CD14-positive monocyte (primary cell): ENCODE data around the gene COPG2. TPM values are rescaled to one million over a fixed set of nuclear protein-coding genes. Genes with fewer than 3 reads are reported as not detected.

Source experiments
- DNase-seq, 3 donors: peaks; one replicate each; pipeline ENCODE4 v3.0.0-alpha.2; 2011 to 2022
- H2AFZ ChIP-seq: 2 replicates; pipeline ENCODE4 v1.6.0; 2012; ENCODE audit warnings: mild to moderate bottlenecking, low read depth, low read length, inconsistent platforms; ENCODE audit not compliant: insufficient read depth, poor library complexity, severe bottlenecking
- H3K27ac ChIP-seq, 2 donors: 1 replicate in 1 of 2; 2 replicates in 1 of 2; pipeline ENCODE4 v1.5.1; 2012 to 2013; ENCODE audit warnings: low read length in 2 of 2, control low read depth in 1 of 2, inconsistent platforms in 1 of 2, low read depth in 1 of 2, mild to moderate bottlenecking in 1 of 2
- H3K27me3 ChIP-seq, 2 donors: one replicate each; pipeline versions ENCODE4 v1.6.0 to v1.6.1; 2011 to 2013; ENCODE audit warnings: low read length in 2 of 2; ENCODE audit not compliant: control insufficient read depth in 2 of 2, insufficient read depth in 2 of 2
- H3K36me3 ChIP-seq, 2 donors: replicated peaks in 1 of 2; 1 replicate in 1 of 2; 2 replicates in 1 of 2; pipeline versions ENCODE4 v1.5.1 to v1.6.1; 2012 to 2013; ENCODE audit warnings: low read length in 2 of 2, control low read depth in 1 of 2, inconsistent platforms in 1 of 2, mild to moderate bottlenecking in 1 of 2; ENCODE audit not compliant: insufficient read depth in 2 of 2, control insufficient read depth in 1 of 2
- H3K4me1 ChIP-seq, 2 donors: 1 replicate in 1 of 2; 2 replicates in 1 of 2; pipeline versions ENCODE4 v1.5.1 to v1.6.1; 2012 to 2013; ENCODE audit warnings: low read length in 2 of 2, control low read depth in 1 of 2, inconsistent platforms in 1 of 2, mild to moderate bottlenecking in 1 of 2, moderate library complexity in 1 of 2; ENCODE audit not compliant: insufficient read depth in 2 of 2, control insufficient read depth in 1 of 2
- H3K4me2 ChIP-seq: replicated peaks from 2 replicates; pipeline ENCODE3; 2012; ENCODE audit warnings: low read length, moderate library complexity, mild to moderate bottlenecking; ENCODE audit not compliant: poor library complexity, severe bottlenecking; ENCODE audit errors: extremely low read depth
- H3K4me3 ChIP-seq, 3 experiments: fragments of 200-600 bp in 1 of 3; sonication (generic) in 1 of 3; replicated peaks in 1 of 3; 1 replicate in 2 of 3; 2 replicates in 1 of 3; pipeline ENCODE4 v1.5.1; 2011 to 2013; ENCODE audit warnings: low read length in 3 of 3, mild to moderate bottlenecking in 3 of 3, control low read depth in 2 of 3, low read depth in 2 of 3, inconsistent platforms in 1 of 3, moderate library complexity in 1 of 3
- H3K79me2 ChIP-seq: 2 replicates; pipeline ENCODE4 v1.6.0; 2012; ENCODE audit warnings: mild to moderate bottlenecking, control low read depth, inconsistent platforms, low read length, moderate library complexity; ENCODE audit not compliant: insufficient read depth
- H3K9ac ChIP-seq: 2 replicates; pipeline ENCODE4 v1.6.0; 2017; ENCODE audit warnings: low read length, mild to moderate bottlenecking; ENCODE audit not compliant: insufficient read depth, poor library complexity, severe bottlenecking
- H3K9me3 ChIP-seq, 2 donors: replicated peaks in 1 of 2; 1 replicate in 1 of 2; 2 replicates in 1 of 2; pipeline versions ENCODE4 v1.5.1 to v1.6.1; 2012 to 2013; ENCODE audit warnings: low read length in 2 of 2, control low read depth in 1 of 2; ENCODE audit not compliant: control insufficient read depth in 1 of 2, insufficient read depth in 1 of 2
- H4K20me1 ChIP-seq: 2 replicates; pipeline ENCODE4 v1.6.0; 2012; ENCODE audit warnings: mild to moderate bottlenecking, low read length, control low read depth, moderate library complexity; ENCODE audit not compliant: insufficient read depth
- H3K27ac Mint-ChIP-seq, 7 donors: one replicate each; pipeline ENCODE4 v1.8.0; 2020; ENCODE audit warnings: mild to moderate bottlenecking in 7 of 7, mixed read lengths in 7 of 7, moderate library complexity in 6 of 7, inconsistent platforms in 2 of 7
- H3K27me3 Mint-ChIP-seq, 3 donors: one replicate each; pipeline ENCODE4 v1.8.0; 2021 to 2022; ENCODE audit warnings: low read depth in 3 of 3, mild to moderate bottlenecking in 3 of 3, mixed read lengths in 3 of 3, moderate library complexity in 3 of 3, inconsistent platforms in 1 of 3
- H3K36me3 Mint-ChIP-seq, 2 donors: one replicate each; pipeline ENCODE4 v1.8.0; 2020; ENCODE audit warnings: mixed read lengths in 2 of 2, inconsistent platforms in 1 of 2, mild to moderate bottlenecking in 1 of 2
- H3K4me1 Mint-ChIP-seq: one replicate; pipeline ENCODE4 v1.8.0; 2020; ENCODE audit warnings: mild to moderate bottlenecking, mixed read lengths
- H3K4me3 Mint-ChIP-seq, 2 donors: one replicate each; pipeline ENCODE4 v1.8.0; 2020; ENCODE audit warnings: mild to moderate bottlenecking in 2 of 2, mixed read lengths in 2 of 2, moderate library complexity in 1 of 2
- H3K9me3 Mint-ChIP-seq, 7 donors: one replicate each; pipeline ENCODE4 v1.8.0; 2020 to 2022; ENCODE audit warnings: mixed read lengths in 7 of 7, mild to moderate bottlenecking in 6 of 7, moderate library complexity in 6 of 7, inconsistent platforms in 2 of 7
- WGBS: methylation state at CpG from one replicate; pipeline ENCODE4 v1.1.5; 2013; ENCODE audit warnings: missing lambda C conversion rate; ENCODE audit not compliant: insufficient coverage; 5-methylcytosine and 5-hydroxymethylcytosine counted together
- intact Hi-C, 2 donors: fragments of 100-400 bp; cut with micrococcal nuclease; formaldehyde crosslinking; loops; one replicate each; pipeline versions ENCODE4 v1.15.0 to v1.15.1; 2023
- polyA plus RNA-seq, 3 donors: library from polyadenylated mRNA; depleted of rRNA in 1 of 3; unstranded in 2 of 3; stranded (reverse) in 1 of 3; fragments of 300-500 nt in 2 of 3; fragments of >200 nt in 1 of 3; fragmentation: Illumina TruSeq in 2 of 3; gene quantifications; 1 replicate in 2 of 3; 2 replicates in 1 of 3; pipeline ENCODE4 v1.2.3, GENCODE V29; 2012 to 2021
- small RNA-seq: library from RNA; depleted of rRNA; stranded (forward); fragments of <200 nt; gene quantifications from one replicate; pipeline ENCODE3, GENCODE V24; 2012; ENCODE audit warnings: low read depth; ENCODE audit not compliant: insufficient read length
- TF ChIP-seq, protein P1 (sequence below): fragments of 200-600 bp; IDR thresholded peaks from one replicate; pipeline ENCODE4 v1.8.0; 2022; ENCODE audit warnings: antibody characterized with exemption, mild to moderate bottlenecking

Gene COPG2
- polyA plus RNA-seq, 3 donors, result 2.7 to 10.3 (median 9.6) TPM

DNA sequence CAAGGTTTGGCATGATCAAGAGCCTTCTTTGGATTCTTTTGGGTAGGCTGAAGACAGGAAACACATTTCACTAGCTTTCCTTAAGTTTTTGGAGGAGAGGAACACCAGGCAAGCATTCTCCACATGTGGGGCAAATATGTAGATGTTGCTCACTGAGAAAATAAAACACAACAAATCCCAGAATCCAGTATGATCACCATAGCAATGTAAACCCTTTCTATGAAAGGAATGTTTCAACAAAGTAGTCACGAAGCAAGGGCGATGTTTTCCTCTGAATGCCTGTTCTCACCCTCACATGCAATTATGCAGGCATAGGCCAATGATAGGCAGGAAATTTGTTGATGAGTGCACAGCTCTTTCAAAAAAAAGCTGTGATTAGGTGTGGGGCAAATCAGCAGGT lies 207.3 kb downstream of the COPG2 start:
- WGBS, result no CpG with 5 or more reads among the region's 2 CpGs
- Histone ChIP-seq H3K36me3 (no peaks in the 10 kb centered on the region), H3K27me3 (no peaks in the 10 kb centered on the region), H3K9me3 (peaks cover 6 to 7% of the 10 kb centered on the region in 2 donors), H3K79me2 (no peaks in the 10 kb centered on the region), H3K27ac (no peak overlapping the region), H2AFZ (no peak overlapping the region), H4K20me1 (no peaks in the 10 kb centered on the region), H3K4me1 (no peaks in the 10 kb centered on the region), H3K4me2 (no peak overlapping the region), H3K9ac (no peak overlapping the region), H3K4me3 (no peak overlapping the region)
- Mint-ChIP-seq H3K9me3 (peaks cover 5 to 15% (median 11%) of the 10 kb centered on the region in 7 donors), H3K4me3 (no peak overlapping the region), H3K4me1 (peaks cover 7% of the 10 kb centered on the region), H3K27ac (no peak overlapping the region), H3K27me3 (peaks cover 0 to 3% (median 1%) of the 10 kb centered on the region in 3 donors), H3K36me3 (peaks cover 0 to 1% of the 10 kb centered on the region in 2 donors)
- no peak for DNase-seq
- intact Hi-C loops, result no loop called here
- TF ChIP-seq, protein P1, sequence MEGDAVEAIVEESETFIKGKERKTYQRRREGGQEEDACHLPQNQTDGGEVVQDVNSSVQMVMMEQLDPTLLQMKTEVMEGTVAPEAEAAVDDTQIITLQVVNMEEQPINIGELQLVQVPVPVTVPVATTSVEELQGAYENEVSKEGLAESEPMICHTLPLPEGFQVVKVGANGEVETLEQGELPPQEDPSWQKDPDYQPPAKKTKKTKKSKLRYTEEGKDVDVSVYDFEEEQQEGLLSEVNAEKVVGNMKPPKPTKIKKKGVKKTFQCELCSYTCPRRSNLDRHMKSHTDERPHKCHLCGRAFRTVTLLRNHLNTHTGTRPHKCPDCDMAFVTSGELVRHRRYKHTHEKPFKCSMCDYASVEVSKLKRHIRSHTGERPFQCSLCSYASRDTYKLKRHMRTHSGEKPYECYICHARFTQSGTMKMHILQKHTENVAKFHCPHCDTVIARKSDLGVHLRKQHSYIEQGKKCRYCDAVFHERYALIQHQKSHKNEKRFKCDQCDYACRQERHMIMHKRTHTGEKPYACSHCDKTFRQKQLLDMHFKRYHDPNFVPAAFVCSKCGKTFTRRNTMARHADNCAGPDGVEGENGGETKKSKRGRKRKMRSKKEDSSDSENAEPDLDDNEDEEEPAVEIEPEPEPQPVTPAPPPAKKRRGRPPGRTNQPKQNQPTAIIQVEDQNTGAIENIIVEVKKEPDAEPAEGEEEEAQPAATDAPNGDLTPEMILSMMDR, result no peak

DNA sequence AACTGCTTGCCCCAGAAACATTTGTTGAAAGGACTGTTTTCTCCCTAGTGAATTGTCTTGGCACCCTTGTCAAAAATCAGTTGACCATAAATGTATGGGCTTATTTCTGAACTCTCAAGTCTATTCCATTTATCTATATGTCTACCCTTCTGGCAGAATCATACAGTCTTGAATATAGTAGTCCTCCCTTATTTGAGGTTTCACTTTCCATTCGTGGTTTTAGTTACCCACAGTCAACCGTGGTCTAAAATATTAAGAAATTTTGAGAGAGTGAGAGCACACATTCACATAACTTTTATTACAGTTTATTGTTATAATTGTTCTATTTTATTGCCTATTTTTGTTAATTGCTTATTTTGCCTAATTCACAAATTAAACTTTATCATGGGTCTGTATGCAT lies 210.3 kb downstream of the COPG2 start:
- no peak overlapping the region for H3K9ac ChIP-seq

More for the DNA sequence above, 210.3 kb downstream of the COPG2 start:
- TF ChIP-seq, protein P1, result no peak
- Histone ChIP-seq H3K9me3 (peaks cover 6 to 7% of the 10 kb centered on the region in 2 donors), H3K79me2 (no peaks in the 10 kb centered on the region), H3K27ac (peak overlapping the region in 1 of 2 donors; percentile 44), H3K4me2 (peak overlapping the region; percentile 56), H3K27me3 (no peaks in the 10 kb centered on the region), H3K4me3 (peak overlapping the region; percentile 16 to 61 (median 48)), H3K4me1 (no peaks in the 10 kb centered on the region), H3K36me3 (no peaks in the 10 kb centered on the region), H2AFZ (peak overlapping the region; percentile 65), H4K20me1 (no peaks in the 10 kb centered on the region)
- no peak for DNase-seq
- Mint-ChIP-seq H3K4me1 (peaks cover 7% of the 10 kb centered on the region), H3K36me3 (peaks cover 0 to 1% of the 10 kb centered on the region in 2 donors), H3K9me3 (peaks cover 5 to 11% (median 9%) of the 10 kb centered on the region in 7 donors), H3K27ac (peak overlapping the region in 3 of 7 donors; percentile 60 to 79 (median 68)), H3K27me3 (peaks cover 0 to 3% (median 3%) of the 10 kb centered on the region in 3 donors), H3K4me3 (peak overlapping the region; percentile 45 to 73)
- no CpG with 5 or more reads among the region's 2 CpGs for WGBS
- intact Hi-C loops, result no loop called here

Small RNAs within 50 kb of the gene (small RNA-seq; reads per million reads assigned to genes)
- gene MIR335, result not detected
- not detected for gene RF02148
- not detected for gene RF02149
- not detected for gene RF02150
- 0.94 reads per million for gene RNA5SP246

Other genes starting within 250 kb of the COPG2 start
- gene CEP41, start 227.7 kb downstream of the COPG2 start, polyA plus RNA-seq, result 1 to 10 TPM; 2.9 to 8.5 (median 7.2) TPM
- gene MEST, start 176.7 kb downstream of the COPG2 start, polyA plus RNA-seq, result 1 to 10 TPM; 1.1 to 3.1 (median 1.8) TPM
- gene TSGA13, start 17.8 kb upstream of the COPG2 start, polyA plus RNA-seq, result not detected
- under 1 TPM in 1 of 3 donors, not detected in 2; 0.09 TPM for gene KLF14, start 65.5 kb upstream of the COPG2 start, polyA plus RNA-seq